Measurements from ENCODE around the gene AARS2. TPM values are rescaled to one million over a fixed set of nuclear protein-coding genes. Genes with fewer than 3 reads are reported as not detected.
"Not testable (repeated sequence)": the region's sequence is repeated elsewhere in the genome, so short reads cannot be mapped to it uniquely, and the experiment has no call there.

AARS2 gene
- total RNA-seq, 2 donors from 2014 or later: 12.3 to 15.2 TPM

DNA sequence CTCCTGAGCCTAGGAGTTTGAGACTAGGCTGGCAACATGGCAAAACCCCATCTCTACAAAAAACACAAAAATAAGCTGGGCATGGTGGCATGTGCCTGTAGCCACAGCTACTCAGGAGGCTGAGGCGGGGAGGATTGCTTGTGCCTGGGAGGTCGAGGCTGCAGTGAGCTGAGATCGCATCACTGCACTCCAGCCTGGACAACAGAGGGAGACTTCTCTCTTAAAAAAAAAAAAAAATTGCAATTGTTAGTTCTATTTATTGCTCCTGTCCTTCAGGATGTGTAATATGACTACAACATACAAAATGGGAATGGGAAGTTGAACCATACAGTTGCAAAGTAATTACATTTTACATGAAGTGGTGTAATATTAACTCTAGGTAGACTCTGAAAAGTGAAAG, 8.1 kb upstream of the AARS2 start:
- no peaks in the 10 kb centered on the region for H3K9me3 Mint-ChIP-seq

GRCh38 chr6:44317136-44317631, 4.0 kb upstream of the AARS2 start:
- not testable (repeated sequence) for ATAC-seq (replicated peaks in 1 of 2); H3K9me3 Mint-ChIP-seq; H3K27ac Mint-ChIP-seq; DNase-seq; H3K36me3 Mint-ChIP-seq (ENCODE audit: insufficient read depth in 2 of 2); H3K4me3 Mint-ChIP-seq
- H3K4me1 Mint-ChIP-seq (ENCODE audit: low read depth): peaks cover 13% of the 10 kb centered on the region
- H3K27me3 Mint-ChIP-seq (ENCODE audit: low read depth): peaks cover 24% of the 10 kb centered on the region

More for the DNA sequence above, 8.1 kb upstream of the AARS2 start:
- no peaks in the 10 kb centered on the region for H3K36me3 Mint-ChIP-seq (ENCODE audit: insufficient read depth in 2 of 2)
- no peak for DNase-seq
- no peaks in the 10 kb centered on the region for H3K4me1 Mint-ChIP-seq (ENCODE audit: low read depth)
- no peak overlapping the region for H3K4me3 Mint-ChIP-seq
- no peak for ATAC-seq (replicated peaks in 1 of 2)
- H3K27ac Mint-ChIP-seq: no peak overlapping the region
- peaks cover 24% of the 10 kb centered on the region for H3K27me3 Mint-ChIP-seq (ENCODE audit: low read depth)

GRCh38 chr6:44316481-44316880, 3.3 kb upstream of the AARS2 start:
- H3K27ac Mint-ChIP-seq: no peak overlapping the region
- no peaks in the 10 kb centered on the region for H3K9me3 Mint-ChIP-seq
- DNase-seq (no peak), ATAC-seq (replicated peaks in 1 of 2) (no peak)
- H3K36me3 Mint-ChIP-seq (ENCODE audit: insufficient read depth in 2 of 2): no peaks in the 10 kb centered on the region
- peaks cover 16% of the 10 kb centered on the region for H3K4me1 Mint-ChIP-seq (ENCODE audit: low read depth)
- H3K4me3 Mint-ChIP-seq: no peak overlapping the region
- H3K27me3 Mint-ChIP-seq (ENCODE audit: low read depth): peaks cover 24% of the 10 kb centered on the region

DNA sequence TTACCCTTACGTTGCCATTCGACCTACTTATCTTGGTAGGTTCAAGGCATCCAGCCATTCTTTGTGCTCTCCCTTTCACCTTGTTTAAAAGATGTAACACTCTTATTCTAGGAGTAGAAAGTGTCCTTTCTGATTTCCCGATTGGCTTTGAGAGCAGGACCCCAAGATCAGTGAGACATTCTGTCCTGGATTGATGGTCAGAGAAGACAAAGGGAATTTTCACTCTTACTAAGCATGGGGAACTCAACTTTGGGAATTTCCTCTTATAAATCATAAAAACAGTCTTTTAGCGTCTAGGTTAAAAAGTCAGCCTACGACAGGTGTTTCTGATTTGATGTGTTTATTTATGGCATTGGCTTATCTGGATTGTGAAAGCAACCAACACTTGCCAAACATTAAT, 2.8 kb upstream of the AARS2 start:
- Mint-ChIP-seq H3K27ac (no peak overlapping the region), H3K4me3 (no peak overlapping the region), H3K4me1 (ENCODE audit: low read depth) (peaks cover 16% of the 10 kb centered on the region), H3K9me3 (no peaks in the 10 kb centered on the region), H3K27me3 (ENCODE audit: low read depth) (peaks cover 21% of the 10 kb centered on the region), H3K36me3 (ENCODE audit: insufficient read depth in 2 of 2) (peaks cover 0 to under 1% of the 10 kb centered on the region in 2 donors)
- DNase-seq (no peak), ATAC-seq (replicated peaks in 1 of 2) (no peak)

DNA sequence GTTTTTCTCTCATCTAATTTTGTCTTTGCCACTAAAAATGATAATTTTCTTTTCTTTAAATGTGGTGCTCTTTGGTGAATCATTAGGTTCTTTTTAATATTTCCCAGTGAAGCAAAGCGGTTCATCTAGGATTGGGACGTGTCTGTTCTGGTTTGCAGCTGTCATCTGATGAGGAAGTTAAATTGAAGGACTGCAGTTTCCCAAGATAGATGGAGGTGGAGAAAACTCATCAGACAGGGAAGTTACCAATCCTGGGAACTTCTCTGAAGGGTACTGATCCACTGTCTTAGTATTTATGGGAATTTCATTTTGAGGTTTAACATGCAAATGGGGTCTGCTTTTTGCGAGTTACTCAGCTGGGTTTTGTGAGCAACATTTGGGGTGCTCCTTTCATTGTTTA, 2.4 kb upstream of the AARS2 start:
- ATAC-seq (replicated peaks in 1 of 2) (no peak), DNase-seq (no peak)
- Mint-ChIP-seq H3K9me3 (no peaks in the 10 kb centered on the region), H3K4me1 (ENCODE audit: low read depth) (peaks cover 16% of the 10 kb centered on the region), H3K36me3 (ENCODE audit: insufficient read depth in 2 of 2) (peaks cover 0 to 2% of the 10 kb centered on the region in 2 donors), H3K4me3 (no peak overlapping the region), H3K27ac (peak overlapping the region; percentile 26), H3K27me3 (ENCODE audit: low read depth) (peaks cover 16% of the 10 kb centered on the region)

- H3K9me3 Mint-ChIP-seq: not testable (repeated sequence)
Observed at GRCh38 chr6:44314657-44315056, 1.5 kb upstream of the AARS2 start.

DNA sequence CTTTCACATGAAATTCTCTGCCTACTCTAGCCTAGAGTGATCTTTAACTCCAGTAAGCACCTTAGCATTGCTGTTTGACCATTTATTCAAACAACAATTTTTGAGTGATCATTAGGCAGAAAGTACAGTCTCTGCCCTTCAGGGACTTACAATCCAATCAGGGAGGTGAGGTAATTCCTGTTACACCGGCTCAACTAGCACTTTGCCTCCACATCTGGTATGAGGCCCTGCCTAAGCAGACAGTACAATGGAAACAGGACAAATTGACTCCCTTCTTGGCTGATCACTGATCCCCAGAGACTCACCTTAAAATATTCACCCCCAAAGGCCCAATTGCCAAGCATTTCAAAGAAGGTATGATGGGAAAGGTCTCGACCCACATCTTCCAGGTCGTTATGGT, 1.4 kb downstream of the AARS2 start:
- Mint-ChIP-seq H3K4me3 (peak overlapping the region; percentile 98 to 100), H3K9me3 (no peaks in the 10 kb centered on the region), H3K36me3 (ENCODE audit: insufficient read depth in 2 of 2) (peaks cover 4 to 9% of the 10 kb centered on the region in 2 donors), H3K4me1 (ENCODE audit: low read depth) (peaks cover 16% of the 10 kb centered on the region), H3K27me3 (ENCODE audit: low read depth) (no peaks in the 10 kb centered on the region), H3K27ac (peak overlapping the region; percentile 44)
- ATAC-seq (replicated peaks in 1 of 2): no peak
- no peak for DNase-seq

More at GRCh38 chr6:44314657-44315056, 1.5 kb upstream of the AARS2 start:
- Mint-ChIP-seq H3K27me3 (ENCODE audit: low read depth) (peaks cover 11% of the 10 kb centered on the region), H3K4me1 (ENCODE audit: low read depth) (peaks cover 16% of the 10 kb centered on the region)
- not testable (repeated sequence) for ATAC-seq (replicated peaks in 1 of 2); H3K27ac Mint-ChIP-seq; H3K4me3 Mint-ChIP-seq; DNase-seq; H3K36me3 Mint-ChIP-seq (ENCODE audit: insufficient read depth in 2 of 2)

GRCh38 chr6:44311304-44311703, 1.8 kb downstream of the AARS2 start:
- H3K9me3 Mint-ChIP-seq: no peaks in the 10 kb centered on the region
- H3K4me3 Mint-ChIP-seq: peak overlapping the region; percentile 98 to 100
- H3K27me3 Mint-ChIP-seq (ENCODE audit: low read depth): no peaks in the 10 kb centered on the region
- DNase-seq (no peak), ATAC-seq (replicated peaks in 1 of 2) (no peak)
- peaks cover 4 to 9% of the 10 kb centered on the region in 2 donors for H3K36me3 Mint-ChIP-seq (ENCODE audit: insufficient read depth in 2 of 2)
- peaks cover 16% of the 10 kb centered on the region for H3K4me1 Mint-ChIP-seq (ENCODE audit: low read depth)
- H3K27ac Mint-ChIP-seq: peak overlapping the region; percentile 19

DNA sequence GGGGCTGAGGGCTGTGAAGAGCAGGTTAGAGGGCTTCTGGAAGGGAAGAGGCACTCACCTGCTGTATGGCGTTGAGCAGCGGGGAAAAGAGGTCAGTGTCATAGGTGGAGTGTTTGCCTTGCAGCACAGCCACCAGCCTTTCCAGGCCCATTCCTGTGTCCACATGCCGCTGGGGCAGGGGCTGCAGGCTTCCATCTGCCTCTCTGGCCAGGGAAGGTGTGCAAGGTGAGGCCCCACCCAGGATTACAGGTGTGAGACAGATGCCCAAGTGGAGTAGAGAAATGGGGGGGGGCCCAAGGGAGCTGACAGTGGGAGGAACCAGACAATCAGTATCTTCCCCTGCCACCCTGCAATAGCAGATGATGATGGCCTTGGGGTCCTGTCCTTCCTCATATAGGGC, 2.9 kb downstream of the AARS2 start:
- ATAC-seq (replicated peaks in 1 of 2): no peak
- Mint-ChIP-seq H3K36me3 (ENCODE audit: insufficient read depth in 2 of 2) (peaks cover 4 to 14% of the 10 kb centered on the region in 2 donors), H3K27ac (no peak overlapping the region), H3K4me1 (ENCODE audit: low read depth) (peaks cover 16% of the 10 kb centered on the region), H3K4me3 (no peak overlapping the region), H3K9me3 (no peaks in the 10 kb centered on the region), H3K27me3 (ENCODE audit: low read depth) (no peaks in the 10 kb centered on the region)
- DNase-seq: no peak

DNA sequence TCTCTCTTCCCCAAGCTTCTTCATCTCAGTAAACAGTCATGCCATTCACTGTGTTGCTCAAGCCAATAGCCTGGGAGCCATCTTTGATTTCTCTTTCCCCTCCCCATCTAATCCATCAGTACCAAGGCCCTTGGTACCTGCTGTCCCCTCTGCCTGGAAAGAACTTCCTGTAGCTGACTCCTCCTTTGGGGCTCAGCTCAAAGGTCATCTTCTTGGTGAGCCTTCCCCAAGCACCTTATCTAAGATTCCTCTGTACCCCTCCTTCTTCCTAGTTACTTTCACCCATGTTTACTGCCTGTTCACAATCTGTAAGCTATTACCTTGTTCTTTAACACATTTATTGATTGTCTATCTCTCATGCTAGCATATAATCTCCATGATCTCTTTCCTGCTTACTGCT, 3.5 kb downstream of the AARS2 start:
- ATAC-seq (replicated peaks in 1 of 2) (no peak), DNase-seq (no peak)
- H3K4me3 Mint-ChIP-seq: no peak overlapping the region
- peaks cover 4 to 14% of the 10 kb centered on the region in 2 donors for H3K36me3 Mint-ChIP-seq (ENCODE audit: insufficient read depth in 2 of 2)
- peaks cover 16% of the 10 kb centered on the region for H3K4me1 Mint-ChIP-seq (ENCODE audit: low read depth)
- no peaks in the 10 kb centered on the region for H3K9me3 Mint-ChIP-seq
- H3K27ac Mint-ChIP-seq: peak overlapping the region; percentile 59
- H3K27me3 Mint-ChIP-seq (ENCODE audit: low read depth): no peaks in the 10 kb centered on the region

DNA sequence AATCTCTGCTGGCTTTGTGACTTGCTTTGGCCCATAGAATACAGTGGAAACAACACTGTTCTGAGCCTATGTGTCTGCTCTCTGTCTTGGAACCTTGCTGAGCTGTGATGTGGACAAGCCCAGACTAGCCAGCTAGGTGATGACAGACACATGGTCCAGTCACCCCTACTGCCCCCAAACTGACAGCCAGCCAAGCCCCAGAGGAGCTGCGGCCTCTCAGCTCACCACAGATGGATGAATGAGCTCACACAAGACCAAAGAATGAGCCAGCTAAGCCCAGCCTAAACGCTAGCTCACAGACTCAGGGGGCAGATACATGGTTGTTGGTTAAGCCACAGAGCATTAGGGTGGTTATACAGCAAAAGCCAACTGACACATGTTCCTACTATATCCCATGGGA, 4.1 kb downstream of the AARS2 start:
- peaks cover 4 to 16% of the 10 kb centered on the region in 2 donors for H3K36me3 Mint-ChIP-seq (ENCODE audit: insufficient read depth in 2 of 2)
- no peak for DNase-seq
- H3K27ac Mint-ChIP-seq: no peak overlapping the region
- H3K4me1 Mint-ChIP-seq (ENCODE audit: low read depth): peaks cover 16% of the 10 kb centered on the region
- no peaks in the 10 kb centered on the region for H3K9me3 Mint-ChIP-seq
- H3K4me3 Mint-ChIP-seq: no peak overlapping the region
- ATAC-seq (replicated peaks in 1 of 2): no peak
- no peaks in the 10 kb centered on the region for H3K27me3 Mint-ChIP-seq (ENCODE audit: low read depth)

- DNase-seq (no peak), ATAC-seq (replicated peaks in 1 of 2) (no peak)
- H3K27ac Mint-ChIP-seq: no peak overlapping the region
- peaks cover 7 to 20% of the 10 kb centered on the region in 2 donors for H3K36me3 Mint-ChIP-seq (ENCODE audit: insufficient read depth in 2 of 2)
- H3K9me3 Mint-ChIP-seq: no peaks in the 10 kb centered on the region
- no peaks in the 10 kb centered on the region for H3K27me3 Mint-ChIP-seq (ENCODE audit: low read depth)
- peaks cover 4% of the 10 kb centered on the region for H3K4me1 Mint-ChIP-seq (ENCODE audit: low read depth)
- H3K4me3 Mint-ChIP-seq: no peak overlapping the region
Observed at GRCh38 chr6:44307217-44307616, 5.9 kb downstream of the AARS2 start.

- Mint-ChIP-seq H3K36me3 (ENCODE audit: insufficient read depth in 2 of 2) (peaks cover 7 to 20% of the 10 kb centered on the region in 2 donors), H3K4me1 (ENCODE audit: low read depth) (no peaks in the 10 kb centered on the region), H3K27me3 (ENCODE audit: low read depth) (no peaks in the 10 kb centered on the region), H3K27ac (no peak overlapping the region), H3K9me3 (no peaks in the 10 kb centered on the region), H3K4me3 (no peak overlapping the region)
- ATAC-seq (replicated peaks in 1 of 2): no peak
- no peak for DNase-seq
Observed at GRCh38 chr6:44306710-44307109, 6.4 kb downstream of the AARS2 start.

- H3K27me3 Mint-ChIP-seq (ENCODE audit: low read depth): no peaks in the 10 kb centered on the region
- no peaks in the 10 kb centered on the region for H3K4me1 Mint-ChIP-seq (ENCODE audit: low read depth)
- DNase-seq (no peak), ATAC-seq (replicated peaks in 1 of 2) (no peak)
- H3K36me3 Mint-ChIP-seq (ENCODE audit: insufficient read depth in 2 of 2): peaks cover 7 to 24% of the 10 kb centered on the region in 2 donors
- no peak overlapping the region for H3K4me3 Mint-ChIP-seq
- no peaks in the 10 kb centered on the region for H3K9me3 Mint-ChIP-seq
- H3K27ac Mint-ChIP-seq: no peak overlapping the region
Observed at GRCh38 chr6:44305200-44305725, 7.9 kb downstream of the AARS2 start.
